ENCODE results near the gene DNAJC3. TPM values are rescaled to one million over a fixed set of nuclear protein-coding genes. Genes with fewer than 3 reads are reported as not detected.

DNAJC3 gene
- total RNA-seq, 6 experiments from 2014 or later, result 49.0 to 64.3 (median 51.7) TPM

DNA sequence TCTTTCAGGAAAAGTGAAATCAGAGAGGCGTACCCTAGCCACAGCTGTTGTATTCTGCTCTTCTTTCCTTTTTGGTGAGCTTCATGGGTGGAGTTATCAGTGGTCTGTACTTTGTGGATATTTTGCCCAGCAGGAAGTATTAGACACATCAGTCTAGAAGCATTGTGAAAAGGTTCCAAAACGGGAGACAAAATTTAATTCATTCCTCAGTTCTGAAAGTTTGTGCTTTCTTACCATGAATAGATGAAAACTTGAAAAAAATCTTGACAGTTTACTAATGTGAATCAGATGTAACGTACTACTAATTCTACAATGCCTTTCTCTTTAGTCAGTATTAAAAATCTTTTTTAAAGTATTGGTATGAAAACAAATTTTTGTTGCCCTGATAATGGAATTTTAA is 116.8 kb downstream of the DNAJC3 start:
- peaks cover 0 to 26% (median 11%) of the 10 kb centered on the region in 4 donors for H3K36me3 ChIP-seq

DNA sequence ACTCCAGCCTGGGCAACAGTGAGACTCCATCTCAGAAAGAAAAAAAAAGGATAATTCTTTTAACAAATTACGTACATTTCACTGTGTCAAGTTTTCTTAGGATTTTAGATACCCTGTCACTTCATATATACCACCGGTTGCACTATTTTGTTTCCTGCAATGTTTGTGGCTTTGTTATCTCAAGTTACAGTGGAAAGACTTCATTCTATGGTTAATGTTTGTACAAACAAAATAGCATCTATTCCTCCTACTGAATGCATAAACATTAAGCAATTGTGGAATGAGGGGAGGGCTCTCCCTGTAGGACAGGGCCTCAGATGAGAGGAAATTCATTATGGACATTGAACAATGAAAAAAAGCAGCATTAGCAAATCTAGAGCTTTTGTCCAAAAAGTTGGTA is 120.1 kb downstream of the DNAJC3 start:
- TF ChIP-seq POLR2A (IDR thresholded peaks at IDR 0.05), result no peak
- TF ChIP-seq, protein P1, sequence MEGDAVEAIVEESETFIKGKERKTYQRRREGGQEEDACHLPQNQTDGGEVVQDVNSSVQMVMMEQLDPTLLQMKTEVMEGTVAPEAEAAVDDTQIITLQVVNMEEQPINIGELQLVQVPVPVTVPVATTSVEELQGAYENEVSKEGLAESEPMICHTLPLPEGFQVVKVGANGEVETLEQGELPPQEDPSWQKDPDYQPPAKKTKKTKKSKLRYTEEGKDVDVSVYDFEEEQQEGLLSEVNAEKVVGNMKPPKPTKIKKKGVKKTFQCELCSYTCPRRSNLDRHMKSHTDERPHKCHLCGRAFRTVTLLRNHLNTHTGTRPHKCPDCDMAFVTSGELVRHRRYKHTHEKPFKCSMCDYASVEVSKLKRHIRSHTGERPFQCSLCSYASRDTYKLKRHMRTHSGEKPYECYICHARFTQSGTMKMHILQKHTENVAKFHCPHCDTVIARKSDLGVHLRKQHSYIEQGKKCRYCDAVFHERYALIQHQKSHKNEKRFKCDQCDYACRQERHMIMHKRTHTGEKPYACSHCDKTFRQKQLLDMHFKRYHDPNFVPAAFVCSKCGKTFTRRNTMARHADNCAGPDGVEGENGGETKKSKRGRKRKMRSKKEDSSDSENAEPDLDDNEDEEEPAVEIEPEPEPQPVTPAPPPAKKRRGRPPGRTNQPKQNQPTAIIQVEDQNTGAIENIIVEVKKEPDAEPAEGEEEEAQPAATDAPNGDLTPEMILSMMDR (IDR thresholded peaks at IDR 0.05), result no peak
- no peaks in the 10 kb centered on the region for H3K4me1 ChIP-seq
- H3K4me3 ChIP-seq, result no peak overlapping the region
- H3K9me3 ChIP-seq, result no peaks in the 10 kb centered on the region
- no peaks in the 10 kb centered on the region for H3K27me3 ChIP-seq
- ATAC-seq (no peak), DNase-seq (no peak)
- WGBS (ENCODE audit: insufficient coverage, low coverage, low lambda C conversion rate, missing lambda C conversion rate), result 80% methylated on average over 2 of the region's 2 CpGs
- intact Hi-C loops (cut with DNase I), result no loop called here
- peaks cover 0 to 9% (median 4%) of the 10 kb centered on the region in 4 donors for H3K36me3 ChIP-seq
- H3K27ac ChIP-seq, result no peak overlapping the region

More for the DNA sequence above, 116.8 kb downstream of the DNAJC3 start:
- DNase-seq (no peak), ATAC-seq (no peak)
- WGBS (ENCODE audit: insufficient coverage, low coverage, low lambda C conversion rate, missing lambda C conversion rate), result 88% methylated on average over 3 of the region's 3 CpGs
- intact Hi-C loops (cut with DNase I), result no loop called here
- H3K4me1 ChIP-seq, result no peaks in the 10 kb centered on the region
- H3K27me3 ChIP-seq, result no peaks in the 10 kb centered on the region
- TF ChIP-seq, protein P1 (IDR thresholded peaks at IDR 0.05), result no peak
- no peak for TF ChIP-seq POLR2A (IDR thresholded peaks at IDR 0.05)
- H3K4me3 ChIP-seq, result no peak overlapping the region
- H3K9me3 ChIP-seq, result no peaks in the 10 kb centered on the region
- no peak overlapping the region for H3K27ac ChIP-seq

DNA sequence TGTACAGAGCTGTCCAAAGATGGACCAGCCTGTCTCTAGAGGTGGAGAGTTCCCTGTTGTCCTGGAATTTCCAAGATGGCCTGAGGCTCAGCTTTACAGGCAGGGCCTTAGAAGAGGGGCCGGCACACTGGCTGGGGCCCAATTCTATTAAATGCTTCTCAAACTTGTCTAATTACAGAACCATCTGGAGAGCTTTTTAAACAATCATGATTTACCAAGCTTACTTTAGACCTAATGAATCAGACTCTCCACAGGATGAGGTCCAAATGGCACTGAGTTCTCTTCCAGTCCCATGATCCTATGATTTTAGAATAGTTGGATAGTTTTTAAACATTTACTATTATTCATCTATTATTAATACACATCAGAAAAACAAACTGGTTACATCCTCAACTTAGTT is 123.5 kb downstream of the DNAJC3 start:
- peak in 1 of 4 donors; percentile 24 for ATAC-seq
- no peaks in the 10 kb centered on the region for H3K36me3 ChIP-seq
- intact Hi-C loops (cut with DNase I), result no loop called here
- no peak for TF ChIP-seq POLR2A (IDR thresholded peaks at IDR 0.05)
- TF ChIP-seq, protein P1 (IDR thresholded peaks at IDR 0.05), result no peak
- H3K27ac ChIP-seq, result no peak overlapping the region
- H3K9me3 ChIP-seq, result no peaks in the 10 kb centered on the region
- no peak for DNase-seq
- H3K4me3 ChIP-seq, result no peak overlapping the region
- no CpG with 5 or more reads among the region's 1 CpG for WGBS (ENCODE audit: insufficient coverage, low coverage, low lambda C conversion rate, missing lambda C conversion rate)
- H3K4me1 ChIP-seq, result no peaks in the 10 kb centered on the region
- H3K27me3 ChIP-seq, result no peaks in the 10 kb centered on the region

DNA sequence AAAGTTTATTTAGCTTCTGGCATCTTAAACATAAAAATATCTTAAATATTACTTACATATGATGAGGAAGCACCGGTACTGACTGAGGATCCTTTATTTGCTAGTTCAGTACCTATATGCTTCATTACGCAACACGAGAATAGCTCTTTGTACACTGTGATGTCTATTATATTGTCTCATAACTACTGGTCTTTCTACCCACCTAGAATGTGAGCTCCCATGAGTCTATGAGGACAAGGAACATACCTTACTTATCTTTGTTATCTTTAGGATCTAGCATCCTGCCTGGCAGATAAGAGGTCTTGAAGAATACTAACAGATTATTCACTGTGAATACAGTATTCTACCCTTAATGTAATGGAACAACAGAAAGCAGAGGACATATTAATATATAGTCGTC is 124.9 kb downstream of the DNAJC3 start:
- Histone ChIP-seq H3K27me3 (no peaks in the 10 kb centered on the region), H3K9me3 (peaks cover 0 to 5% (median 0%) of the 10 kb centered on the region in 4 donors), H3K36me3 (no peaks in the 10 kb centered on the region), H3K4me1 (no peaks in the 10 kb centered on the region), H3K27ac (no peak overlapping the region), H3K4me3 (no peak overlapping the region)
- 92% methylated on average over 4 of the region's 4 CpGs for WGBS (ENCODE audit: insufficient coverage, low coverage, low lambda C conversion rate, missing lambda C conversion rate)
- ATAC-seq (no peak), DNase-seq (no peak)
- no peak for TF ChIP-seq POLR2A (IDR thresholded peaks at IDR 0.05)
- TF ChIP-seq, protein P1 (IDR thresholded peaks at IDR 0.05), result no peak
- intact Hi-C loops (cut with DNase I), result no loop called here

DNA sequence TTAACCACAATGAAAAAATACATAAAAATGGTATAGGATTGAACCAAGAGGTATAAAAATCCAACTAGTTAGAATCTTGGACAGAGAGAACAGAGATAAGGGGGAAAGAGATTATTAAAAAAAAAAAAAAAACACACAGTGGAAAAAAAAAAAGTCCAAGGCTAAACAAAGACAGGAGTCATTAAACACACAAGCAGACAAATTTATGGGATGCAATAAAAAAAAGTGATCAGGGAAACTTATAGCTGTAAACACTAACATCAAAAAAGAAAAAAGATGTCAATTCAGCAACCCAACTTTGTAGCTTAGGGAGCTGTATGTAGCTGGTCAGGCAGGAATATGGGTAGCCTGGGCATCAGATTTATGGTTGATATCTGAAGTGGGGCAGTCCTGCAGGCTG is 129.0 kb downstream of the DNAJC3 start:
- H3K27me3 ChIP-seq, result no peaks in the 10 kb centered on the region
- intact Hi-C loops (cut with DNase I), result no loop called here
- DNase-seq, result no peak
- H3K27ac ChIP-seq, result no peak overlapping the region
- H3K9me3 ChIP-seq, result peaks cover 0 to 5% (median 0%) of the 10 kb centered on the region in 4 donors
- no peak overlapping the region for H3K4me3 ChIP-seq
- ATAC-seq, result no peak
- no peaks in the 10 kb centered on the region for H3K4me1 ChIP-seq
- no peak for TF ChIP-seq POLR2A (IDR thresholded peaks at IDR 0.05)
- TF ChIP-seq, protein P1 (IDR thresholded peaks at IDR 0.05), result no peak
- H3K36me3 ChIP-seq, result no peaks in the 10 kb centered on the region

All from right lobe of liver (tissue), 6 donors.